ENCODE results near the gene FKBP7.

FKBP7 gene

GRCh38 chr2:178417916-178418315 is 60.5 kb downstream of the FKBP7 start:
- DNase-seq (ENCODE audit: extremely low spot score), result no peak
- ChIA-PET POLR2A (interaction anchor here (0.7 kb wide), 1 partner anchor 20 kb away, joined by 7 read pairs; no protein-coding TSS in a partner anchor), CTCF (interaction anchor here (1.1 to 9.9 kb wide), 9 partner anchors 14 to 302 kb away, joined by 3 to 170 read pairs (median 15); partner anchors contain the start of gene RBM45)
- TF ChIP-seq CTCF (IDR thresholded peaks at IDR 0.05; ENCODE audit: control extremely low read depth, extremely low read depth, low read depth, missing control alignments), result no peak

DNA sequence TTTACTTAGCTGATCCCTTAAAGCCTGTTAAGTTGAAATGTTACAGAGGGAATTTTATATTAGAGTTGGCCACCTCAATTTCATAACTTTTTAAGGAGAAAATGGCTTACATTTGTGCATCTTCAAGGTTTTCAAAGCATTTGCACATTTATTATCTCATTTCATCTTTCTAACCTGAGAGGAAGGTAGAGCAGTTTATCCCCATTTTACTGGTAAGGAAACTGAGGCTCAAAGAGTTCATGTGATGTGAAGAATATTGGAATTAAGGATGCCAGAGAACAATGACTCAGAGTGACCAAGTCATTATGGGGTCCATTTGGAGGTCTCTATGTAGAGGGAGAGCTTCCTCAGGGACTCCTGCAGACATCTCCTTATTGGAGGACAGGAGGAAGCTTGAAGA is 62.4 kb downstream of the FKBP7 start:
- ChIA-PET POLR2A (no interaction called here), CTCF (interaction anchor here (1.7 to 9.9 kb wide), 9 partner anchors 10 to 300 kb away, joined by 6 to 170 read pairs (median 34); partner anchors contain the start of gene RBM45)
- no peak for DNase-seq (ENCODE audit: extremely low spot score)
- TF ChIP-seq CTCF (IDR thresholded peaks at IDR 0.05; ENCODE audit: control extremely low read depth, extremely low read depth, low read depth, missing control alignments), result no peak

DNA sequence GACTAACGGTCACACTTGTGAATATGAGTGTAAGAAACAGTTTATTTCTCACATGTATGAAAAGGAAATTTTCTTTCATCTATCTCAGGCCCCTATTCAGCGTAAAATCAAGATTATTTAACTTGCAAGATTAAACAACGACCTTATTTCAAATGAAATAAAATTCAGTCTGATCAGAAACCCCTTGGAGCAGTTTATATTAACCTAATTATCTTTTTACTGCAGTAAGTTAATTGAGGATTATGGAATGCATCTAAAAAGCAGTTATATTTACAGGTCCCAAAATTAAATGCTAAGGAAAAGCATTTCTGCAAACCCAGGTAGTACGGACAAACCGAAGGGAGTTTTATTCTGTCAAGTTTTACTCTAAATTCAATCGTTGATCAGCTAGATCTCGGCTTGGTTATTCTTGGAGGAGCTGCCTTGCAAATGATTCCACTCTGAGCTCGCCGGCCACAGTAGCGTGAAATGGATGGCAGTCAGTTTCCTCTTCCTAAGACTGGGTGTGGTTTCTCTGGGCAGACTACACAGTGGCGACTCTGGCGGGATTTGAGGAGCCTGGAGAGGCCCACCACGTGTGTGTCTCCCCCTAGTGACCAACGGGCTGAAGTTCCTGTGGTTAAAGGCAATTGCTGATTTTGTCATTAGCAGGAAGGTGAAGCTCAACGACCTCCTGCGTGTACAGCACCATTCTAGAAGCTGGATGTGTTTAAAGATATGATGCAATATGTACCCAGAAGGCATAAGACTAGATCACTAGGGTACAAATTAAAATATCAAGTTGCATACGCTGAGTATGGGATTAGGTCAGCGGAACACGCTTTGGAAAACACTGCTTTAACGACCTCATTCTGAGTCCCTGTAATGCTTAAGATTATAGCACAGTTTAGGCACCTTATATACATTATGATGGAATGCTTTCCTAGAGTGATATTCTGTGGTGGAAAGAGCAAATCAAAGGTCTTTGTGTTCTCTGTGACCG is 63.8 kb downstream of the FKBP7 start:
- TF ChIP-seq CTCF (IDR thresholded peaks at IDR 0.05; ENCODE audit: control extremely low read depth, extremely low read depth, low read depth, missing control alignments), result peak; percentile 87
- ChIA-PET POLR2A (interaction anchor here (0.6 to 2.8 kb wide), 3 partner anchors 10 to 330 kb away, joined by 3 to 12 read pairs (median 3); no protein-coding TSS in a partner anchor), CTCF (interaction anchor here (0.6 to 9.9 kb wide), 41 partner anchors 10 to 513 kb away, joined by 3 to 170 read pairs (median 5); partner anchors contain the start of genes PJVK, PRKRA and RBM45)
- DNase-seq (ENCODE audit: extremely low spot score), result peak; percentile 79

Data from GM10248 (cell line).